GM19043 (cell line): ENCODE results near the gene CPA3.

Source experiments
- ATAC-seq: cut with Tn5 transposase; IDR thresholded peaks from one replicate; pipeline ENCODE4 v1.9.1; 2021; ENCODE audit warnings: low read depth; ENCODE audit not compliant: unreplicated experiment

CPA3 gene

GRCh38 chr3:148911592-148911991 lies 46.5 kb downstream of the CPA3 start:
- ATAC-seq, result no peak

- no peak for ATAC-seq
Measured at GRCh38 chr3:148914936-148915690, 50.0 kb downstream of the CPA3 start.

- ATAC-seq, result no peak
Measured at GRCh38 chr3:148916132-148916531, 51.0 kb downstream of the CPA3 start.

GRCh38 chr3:148922467-148922866 lies 57.4 kb downstream of the CPA3 start:
- no peak for ATAC-seq

- no peak for ATAC-seq
Measured at GRCh38 chr3:148923592-148923991, 58.5 kb downstream of the CPA3 start.

GRCh38 chr3:148924562-148924961 lies 59.5 kb downstream of the CPA3 start:
- ATAC-seq, result no peak

GRCh38 chr3:148925845-148926244 lies 60.7 kb downstream of the CPA3 start:
- no peak for ATAC-seq

GRCh38 chr3:148930752-148931151 lies 65.7 kb downstream of the CPA3 start:
- no peak for ATAC-seq

GRCh38 chr3:148931574-148931973 lies 66.5 kb downstream of the CPA3 start:
- ATAC-seq, result no peak

GRCh38 chr3:148932972-148933371 lies 67.9 kb downstream of the CPA3 start:
- ATAC-seq, result no peak

- ATAC-seq, result no peak
Measured at GRCh38 chr3:148937467-148938255, 72.6 kb downstream of the CPA3 start.

- ATAC-seq, result no peak
Measured at GRCh38 chr3:148938306-148938705, 73.2 kb downstream of the CPA3 start.

- no peak for ATAC-seq
Measured at GRCh38 chr3:148938936-148939335, 73.8 kb downstream of the CPA3 start.

GRCh38 chr3:148940983-148941382 lies 75.9 kb downstream of the CPA3 start:
- ATAC-seq, result no peak

GRCh38 chr3:148943506-148944205 lies 78.6 kb downstream of the CPA3 start:
- peak; percentile 99 for ATAC-seq

GRCh38 chr3:148945116-148945515 lies 80.0 kb downstream of the CPA3 start:
- no peak for ATAC-seq
